Measurements from ENCODE around the gene GRIP2.

GRCh38 chr3:14502472-14502871 is 37.7 kb downstream of the GRIP2 start:
- no peak for TF ChIP-seq BHLHE40 (IDR thresholded peaks at IDR 0.05; ENCODE audit: borderline replicate concordance)
- TF ChIP-seq CTBP1 (IDR thresholded peaks at IDR 0.05; ENCODE audit: borderline replicate concordance), result no peak
- no peak for TF ChIP-seq FOXM1 (IDR thresholded peaks at IDR 0.05; ENCODE audit: borderline replicate concordance)
- TF ChIP-seq SUZ12 (IDR thresholded peaks at IDR 0.05), result no peak
- TF ChIP-seq FOXA1 (IDR thresholded peaks at IDR 0.05), result no peak
- no peak for TF ChIP-seq LEF1 (IDR thresholded peaks at IDR 0.05; ENCODE audit: borderline replicate concordance)
- no peak for TF ChIP-seq ELF4 (IDR thresholded peaks at IDR 0.05)
- no peak for TF ChIP-seq HDGF (IDR thresholded peaks at IDR 0.05; ENCODE audit: borderline replicate concordance)
- TF ChIP-seq NFRKB (IDR thresholded peaks at IDR 0.05), result no peak
- no peak for TF ChIP-seq PKNOX1 (IDR thresholded peaks at IDR 0.05)
